ENCODE measurements around the gene RC3H1.
"Not testable (repeated sequence)": the region's sequence is repeated elsewhere in the genome, so short reads cannot be mapped to it uniquely, and the experiment has no call there.

The RC3H1 gene

GRCh38 chr1:174022080-174022975, at the start of gene RC3H1:
Gene RC3H1 (minus strand): TSS chr1:174022357. CDS start chr1:173992985, 29,372 bp downstream.
- peak; percentile 97 for DNase-seq

- DNase-seq: no peak
These were observed 48.5 kb upstream of the RC3H1 start for GRCh38 chr1:174070614-174071013.

GRCh38 chr1:174068000-174068399, 45.8 kb upstream of the RC3H1 start:
- peak; percentile 41 for DNase-seq

GRCh38 chr1:174060090-174060489, 37.9 kb upstream of the RC3H1 start:
- DNase-seq: no peak

- no peak for DNase-seq
These were observed 36.5 kb upstream of the RC3H1 start for GRCh38 chr1:174058624-174059023.

GRCh38 chr1:174056609-174057008, 34.5 kb upstream of the RC3H1 start:
- DNase-seq: not testable (repeated sequence)

- DNase-seq: not testable (repeated sequence)
These were observed 33.6 kb upstream of the RC3H1 start for GRCh38 chr1:174055797-174056196.

- no peak for DNase-seq
These were observed 31.7 kb upstream of the RC3H1 start for GRCh38 chr1:174053826-174054225.

GRCh38 chr1:174052621-174053020, 30.5 kb upstream of the RC3H1 start:
- DNase-seq: no peak

GRCh38 chr1:174051956-174052355, 29.8 kb upstream of the RC3H1 start:
- DNase-seq: no peak

- no peak for DNase-seq
These were observed 27.4 kb upstream of the RC3H1 start for GRCh38 chr1:174049514-174049913.

- no peak for DNase-seq
These were observed 22.5 kb upstream of the RC3H1 start for GRCh38 chr1:174044418-174045222.

- DNase-seq: not testable (repeated sequence)
These were observed 20.4 kb upstream of the RC3H1 start for GRCh38 chr1:174042509-174042908.

- DNase-seq: no peak
These were observed 19.2 kb upstream of the RC3H1 start for GRCh38 chr1:174041369-174041768.

- DNase-seq: no peak
These were observed 18.2 kb upstream of the RC3H1 start for GRCh38 chr1:174040387-174040786.

- DNase-seq: no peak
These were observed 16.9 kb upstream of the RC3H1 start for GRCh38 chr1:174039027-174039426.

- no peak for DNase-seq
These were observed 14.6 kb upstream of the RC3H1 start for GRCh38 chr1:174036798-174037197.

- no peak for DNase-seq
These were observed 14.0 kb upstream of the RC3H1 start for GRCh38 chr1:174036204-174036603.

GRCh38 chr1:174032671-174033222, 10.6 kb upstream of the RC3H1 start:
- DNase-seq: no peak

- no peak for DNase-seq
These were observed 8.9 kb upstream of the RC3H1 start for GRCh38 chr1:174031099-174031498.

- no peak for DNase-seq
These were observed 6.3 kb upstream of the RC3H1 start for GRCh38 chr1:174028495-174028894.

- peak; percentile 60 for DNase-seq
These were observed 1.3 kb upstream of the RC3H1 start for GRCh38 chr1:174023440-174023839.

GRCh38 chr1:174022976-174023277, 770 bp upstream of the RC3H1 start:
- no peak for DNase-seq

- peak; percentile 80 for DNase-seq
These were observed 522 bp downstream of the RC3H1 start for GRCh38 chr1:174021591-174022079.
